ENCODE data around the gene SPRN. TPM values are rescaled to one million over a fixed set of nuclear protein-coding genes. Genes with fewer than 3 reads are reported as not detected.

The SPRN gene
- 0.08 and 0.12 TPM in 2 replicates for total RNA-seq (ENCODE audit: low replicate concordance)

GRCh38 chr10:133424601-133425000, at the start of gene SPRN:
Gene SPRN (minus strand): TSS chr10:133424625. CDS start chr10:133423681, 944 bp downstream.

GRCh38 chr10:133453516-133454203, 29.2 kb upstream of the SPRN start, which contains the start of gene SCART1:
Gene SCART1 (plus strand): TSS chr10:133453945. CDS start chr10:133453998, 53 bp downstream.

GRCh38 chr10:133394064-133394663, 30.3 kb downstream of the SPRN start, which contains the start of gene MTG1:
Gene MTG1 (plus strand): TSS chr10:133394157. CDS start chr10:133394221, 64 bp downstream.

GRCh38 chr10:133379152-133379800, 45.1 kb downstream of the SPRN start, which contains the start of gene PAOX:
Gene PAOX (plus strand): TSS chr10:133379262. CDS start chr10:133379317, 55 bp downstream.

GRCh38 chr10:133373174-133374090, 51.0 kb downstream of the SPRN start, which contains the start of gene ECHS1:
Gene ECHS1 (minus strand): TSS chr10:133373354. CDS start chr10:133373333, 21 bp downstream.

Other genes with a start within 250 kb of the SPRN start
- not detected in 2 replicates for gene UTF1, start 194.4 kb downstream of the SPRN start, total RNA-seq (ENCODE audit: low replicate concordance)
- gene VENTX, start 186.8 kb downstream of the SPRN start, total RNA-seq (ENCODE audit: low replicate concordance): not detected in 2 replicates
- 0.60 and 2.0 TPM in 2 replicates for gene ADAM8, start 147.8 kb downstream of the SPRN start, total RNA-seq (ENCODE audit: low replicate concordance)
- 58.4 and 92.9 TPM in 2 replicates for gene TUBGCP2, start 115.8 kb downstream of the SPRN start, total RNA-seq (ENCODE audit: low replicate concordance)
- gene ZNF511, start 115.7 kb downstream of the SPRN start, total RNA-seq (ENCODE audit: low replicate concordance): 19.8 and 21.9 TPM in 2 replicates
- not detected in 2 replicates for gene CALY, start 87.7 kb downstream of the SPRN start, total RNA-seq (ENCODE audit: low replicate concordance)
- gene PRAP1, start 77.3 kb downstream of the SPRN start, total RNA-seq (ENCODE audit: low replicate concordance): not detected in 2 replicates
- gene FUOM, start 66.6 kb downstream of the SPRN start, total RNA-seq (ENCODE audit: low replicate concordance): 3.2 and 24.3 TPM in 2 replicates
- gene ECHS1, start 51.3 kb downstream of the SPRN start, total RNA-seq (ENCODE audit: low replicate concordance): 30.3 and 69.2 TPM in 2 replicates
- gene PAOX, start 45.4 kb downstream of the SPRN start, total RNA-seq (ENCODE audit: low replicate concordance): 5.2 and 5.3 TPM in 2 replicates
- 19.2 and 34.1 TPM in 2 replicates for gene MTG1, start 30.5 kb downstream of the SPRN start, total RNA-seq (ENCODE audit: low replicate concordance)
- gene SCART1, start 29.3 kb upstream of the SPRN start, total RNA-seq (ENCODE audit: low replicate concordance): 1.3 and 2.7 TPM in 2 replicates
- gene CYP2E1, start 102.7 kb upstream of the SPRN start, total RNA-seq (ENCODE audit: low replicate concordance): 0.53 and 0.59 TPM in 2 replicates
- 0.90 TPM in 1 of 2 replicates, not detected in the other for gene SYCE1, start 141.0 kb upstream of the SPRN start, total RNA-seq (ENCODE audit: low replicate concordance)
- gene FRG2B, start 202.2 kb upstream of the SPRN start, total RNA-seq (ENCODE audit: low replicate concordance): not detected in 2 replicates

Data from smooth muscle cell of the coronary artery (primary cell).